GM19397 (cell line): ENCODE data around the gene LRRC10B.

ENCODE experiments used
- ATAC-seq: cut with Tn5 transposase; IDR thresholded peaks from one replicate; pipeline ENCODE4 v1.9.1; 2021; ENCODE audit warnings: mild to moderate bottlenecking, moderate library complexity; ENCODE audit not compliant: unreplicated experiment

LRRC10B gene

DNA sequence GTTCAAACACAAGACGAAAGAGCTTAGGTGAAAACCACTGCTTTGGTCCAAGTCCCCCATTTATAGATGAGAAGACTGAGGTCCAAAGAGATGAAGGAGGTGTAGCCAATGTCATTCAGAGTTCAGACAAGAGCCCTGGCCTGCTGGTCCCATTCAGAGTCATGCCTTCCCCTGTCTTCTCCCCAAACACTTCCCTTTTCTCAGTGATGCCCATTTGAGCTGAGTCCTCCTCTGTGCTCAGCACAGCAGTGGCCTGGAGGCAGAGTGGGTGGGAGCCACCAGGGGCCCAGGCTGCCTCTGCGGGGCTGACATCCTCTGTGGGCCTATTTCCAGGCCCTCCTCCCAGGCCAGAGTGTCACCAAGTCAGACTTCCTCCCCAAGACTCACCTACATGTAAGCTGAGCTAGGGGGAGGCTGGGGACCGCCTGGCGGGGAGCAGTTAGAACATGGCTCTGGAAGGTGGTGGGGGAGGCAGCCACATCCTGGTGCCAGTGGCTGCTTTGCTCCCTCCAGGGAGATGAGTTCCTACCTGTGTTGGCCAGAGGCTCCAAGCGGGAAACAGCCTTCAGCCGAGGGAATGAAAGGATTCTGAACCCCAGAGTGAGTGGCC is 22.4 kb upstream of the LRRC10B start:
- ATAC-seq, result no peak

DNA sequence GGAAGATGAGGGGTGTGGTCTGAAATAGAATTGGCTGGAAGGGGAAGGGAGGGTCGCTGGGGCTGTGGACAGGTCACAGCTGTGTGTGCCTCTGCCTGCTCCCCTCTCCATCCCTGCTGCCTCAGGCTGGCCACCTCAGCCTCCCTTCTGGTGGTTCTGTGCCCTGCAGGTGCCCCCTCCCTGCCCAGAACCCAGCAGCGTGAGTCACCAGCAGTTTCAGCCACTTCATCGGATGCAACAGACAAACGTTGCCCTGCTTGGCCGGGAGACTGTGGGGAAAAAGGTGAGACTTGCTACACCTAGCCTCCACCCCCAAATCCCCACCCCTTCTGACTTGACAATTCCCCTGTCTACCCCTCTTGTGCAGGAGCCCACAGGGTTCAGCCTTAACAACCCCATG is 21.8 kb upstream of the LRRC10B start:
- ATAC-seq, result no peak

- ATAC-seq, result no peak
These were observed 21.1 kb upstream of the LRRC10B start for GRCh38 chr11:61487342-61488025.

- ATAC-seq, result no peak
These were observed 19.8 kb upstream of the LRRC10B start for GRCh38 chr11:61488651-61489291.

GRCh38 chr11:61489833-61490721 is 18.5 kb upstream of the LRRC10B start:
- no peak for ATAC-seq

- no peak for ATAC-seq
These were observed 16.7 kb upstream of the LRRC10B start for GRCh38 chr11:61491736-61492395.

GRCh38 chr11:61494381-61494961 is 14.1 kb upstream of the LRRC10B start:
- ATAC-seq, result no peak

GRCh38 chr11:61495801-61496601 is 12.5 kb upstream of the LRRC10B start:
- no peak for ATAC-seq

DNA sequence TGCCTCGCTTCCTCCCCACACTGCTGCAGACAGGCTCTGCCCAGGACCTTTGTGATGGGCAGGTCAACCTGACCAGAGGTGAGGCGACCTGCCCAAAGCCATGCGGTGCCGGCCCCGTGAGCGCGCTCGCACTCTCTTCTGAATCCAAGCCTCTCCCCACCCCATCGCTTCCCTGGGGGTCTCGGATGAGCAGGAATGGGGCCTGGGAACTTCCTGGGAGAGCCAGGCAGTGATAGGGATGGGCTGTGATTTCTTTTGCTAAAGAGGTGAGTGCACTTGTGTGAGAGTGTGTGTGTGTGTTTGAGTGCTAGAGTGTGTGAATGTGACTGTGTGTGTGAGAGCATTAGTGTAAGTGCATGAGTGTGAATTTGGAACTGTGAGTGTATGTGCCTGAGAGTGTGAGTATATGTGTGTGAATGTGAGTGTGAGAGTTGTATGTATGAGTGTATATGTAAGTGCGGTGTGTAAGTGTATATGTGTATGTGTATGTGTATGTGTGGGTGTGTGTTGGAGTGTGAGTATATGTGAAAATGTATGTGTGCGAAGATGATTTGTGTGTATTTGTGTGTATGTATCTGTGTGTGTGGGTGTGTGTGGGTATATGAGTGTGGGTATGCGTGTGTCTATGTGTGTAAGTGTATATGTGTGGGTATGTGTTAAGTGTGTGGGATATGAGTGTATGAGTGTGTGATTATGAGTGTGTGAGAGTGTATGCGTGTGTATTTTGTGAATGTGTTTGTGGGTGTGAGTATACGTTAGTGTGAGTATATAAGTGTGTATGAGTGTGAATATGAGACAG is 11.7 kb upstream of the LRRC10B start:
- ATAC-seq, result no peak

DNA sequence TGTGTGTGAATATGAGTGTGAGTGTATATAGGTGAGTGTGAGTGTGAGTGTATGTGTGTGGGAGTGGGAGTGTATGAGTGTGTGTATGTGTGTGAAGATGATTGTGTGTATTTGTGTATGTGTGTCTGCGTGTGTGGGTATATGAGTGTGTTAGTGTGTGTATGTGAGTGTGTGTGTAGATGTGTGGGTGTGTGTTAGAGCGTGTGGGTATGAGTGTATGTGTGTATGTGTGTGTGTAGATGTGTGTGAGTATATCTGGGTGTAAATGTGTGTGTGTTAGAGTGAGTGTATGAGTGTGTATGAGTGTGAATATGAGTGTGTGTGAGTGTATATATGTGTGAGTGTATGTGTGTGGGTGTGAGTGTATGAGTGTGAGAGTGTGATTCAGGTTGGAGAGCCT is 11.1 kb upstream of the LRRC10B start:
- ATAC-seq, result no peak

DNA sequence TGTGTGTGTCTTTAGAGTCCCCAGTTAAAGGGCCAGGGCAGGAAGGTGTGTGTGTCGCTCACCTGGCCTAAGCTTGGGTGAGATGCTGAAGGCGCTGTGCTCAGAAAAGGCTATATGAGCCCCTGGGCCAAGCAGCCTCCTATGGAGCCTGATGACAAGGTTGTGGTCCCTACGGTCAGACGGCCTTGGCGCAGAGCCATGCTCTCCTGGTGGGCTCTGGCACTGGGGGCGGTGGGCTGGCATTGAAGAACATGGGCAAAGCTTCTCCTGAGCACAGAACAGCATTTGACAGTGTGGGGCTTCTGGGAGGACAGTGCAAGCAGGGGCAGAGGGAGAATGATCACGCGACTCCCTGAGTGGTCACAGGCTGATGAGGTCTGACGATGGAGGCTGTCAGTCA is 10.7 kb upstream of the LRRC10B start:
- no peak for ATAC-seq

- ATAC-seq, result no peak
These were observed 9.7 kb upstream of the LRRC10B start for GRCh38 chr11:61498767-61499341.

GRCh38 chr11:61499816-61500491 is 8.6 kb upstream of the LRRC10B start:
- no peak for ATAC-seq

- no peak for ATAC-seq
These were observed 6.0 kb upstream of the LRRC10B start for GRCh38 chr11:61502522-61502921.

GRCh38 chr11:61503135-61503770 is 5.3 kb upstream of the LRRC10B start:
- no peak for ATAC-seq

- no peak for ATAC-seq
These were observed 3.4 kb upstream of the LRRC10B start for GRCh38 chr11:61505106-61505505.

- ATAC-seq, result no peak
These were observed 2.9 kb upstream of the LRRC10B start for GRCh38 chr11:61505640-61506155.
